HG03139 (cell line): ENCODE measurements around the gene ALKAL2.

Experiments used
- ATAC-seq: cut with Tn5 transposase; IDR thresholded peaks from one replicate; pipeline ENCODE4 v1.9.1; 2021; ENCODE audit not compliant: unreplicated experiment

ALKAL2 gene

GRCh38 chr2:271917-272316, 16.0 kb downstream of the ALKAL2 start:
- ATAC-seq: no peak

- ATAC-seq: no peak
Measured at GRCh38 chr2:270861-271260, 17.0 kb downstream of the ALKAL2 start.

GRCh38 chr2:269356-270030, 18.4 kb downstream of the ALKAL2 start:
- ATAC-seq: no peak

GRCh38 chr2:268323-268722, 19.6 kb downstream of the ALKAL2 start:
- ATAC-seq: no peak

- peak; percentile 95 for ATAC-seq
Measured at GRCh38 chr2:264493-265468, 23.1 kb downstream of the ALKAL2 start, which contains the start of gene ACP1. ACP1 (plus strand) TSS chr2:264947; CDS start chr2:264965, 18 bp downstream.

- ATAC-seq: peak; percentile 11
Measured at GRCh38 chr2:263774-264492, 24.0 kb downstream of the ALKAL2 start, which contains the start of gene SH3YL1. SH3YL1 (minus strand) TSS chr2:264032; CDS start chr2:263984, 48 bp downstream.

- ATAC-seq: no peak
Measured at GRCh38 chr2:263022-263738, 24.7 kb downstream of the ALKAL2 start.

GRCh38 chr2:262117-262516, 25.8 kb downstream of the ALKAL2 start:
- no peak for ATAC-seq

- ATAC-seq: no peak
Measured at GRCh38 chr2:260507-261161, 27.3 kb downstream of the ALKAL2 start.

GRCh38 chr2:259789-260331, 28.0 kb downstream of the ALKAL2 start:
- no peak for ATAC-seq

- ATAC-seq: no peak
Measured at GRCh38 chr2:258933-259332, 29.0 kb downstream of the ALKAL2 start.

- no peak for ATAC-seq
Measured at GRCh38 chr2:257842-258241, 30.0 kb downstream of the ALKAL2 start.

GRCh38 chr2:257429-257828, 30.5 kb downstream of the ALKAL2 start:
- ATAC-seq: no peak

- no peak for ATAC-seq
Measured at GRCh38 chr2:256094-256493, 31.8 kb downstream of the ALKAL2 start.

GRCh38 chr2:255195-255594, 32.7 kb downstream of the ALKAL2 start:
- no peak for ATAC-seq

GRCh38 chr2:254241-254640, 33.6 kb downstream of the ALKAL2 start:
- no peak for ATAC-seq

GRCh38 chr2:253202-253638, 34.7 kb downstream of the ALKAL2 start:
- ATAC-seq: no peak

- no peak for ATAC-seq
Measured at GRCh38 chr2:252001-252602, 35.8 kb downstream of the ALKAL2 start.

GRCh38 chr2:249538-250042, 38.3 kb downstream of the ALKAL2 start:
- no peak for ATAC-seq
